Spleen (tissue), 11 donors: ENCODE results near the gene NARS2. TPM values are rescaled to one million over a fixed set of nuclear protein-coding genes. Genes with fewer than 3 reads are reported as not detected.

ENCODE experiments used
- DNase-seq: peaks from one replicate; pipeline ENCODE4 v3.0.0-alpha.2; 2020
- H3K27ac ChIP-seq, 8 donors: fragments of 200-600 bp; sonication (generic) in 7 of 8; 1 replicate in 4 of 8; 2 replicates in 4 of 8; pipeline versions ENCODE4 v1.5.0 to v1.8.0; 2016 to 2021; ENCODE audit warnings: inconsistent platforms in 4 of 8, mild to moderate bottlenecking in 4 of 8, moderate library complexity in 1 of 8
- H3K27me3 ChIP-seq, 7 donors: fragments of 200-600 bp; sonication (generic) in 6 of 7; replicated peaks in 1 of 7; 1 replicate in 4 of 7; 2 replicates in 3 of 7; pipeline versions ENCODE4 v1.5.0 to v1.8.0; 2016 to 2021; ENCODE audit warnings: inconsistent platforms in 3 of 7, mild to moderate bottlenecking in 1 of 7
- H3K36me3 ChIP-seq, 6 donors: fragments of 200-600 bp; sonication (generic) in 5 of 6; 1 replicate in 4 of 6; 2 replicates in 2 of 6; pipeline versions ENCODE4 v1.5.0 to v1.8.0; 2016 to 2021; ENCODE audit warnings: inconsistent platforms in 2 of 6
- H3K4me1 ChIP-seq, 6 donors: fragments of 200-600 bp; sonication (generic) in 5 of 6; 1 replicate in 3 of 6; 2 replicates in 3 of 6; pipeline versions ENCODE4 v1.5.0 to v1.8.0; 2016 to 2021; ENCODE audit warnings: inconsistent platforms in 3 of 6
- H3K4me3 ChIP-seq, 8 donors: fragments of 200-600 bp; sonication (generic) in 7 of 8; 1 replicate in 4 of 8; 2 replicates in 4 of 8; pipeline versions ENCODE4 v1.5.0 to v1.8.0; 2016 to 2021; ENCODE audit warnings: inconsistent platforms in 4 of 8, mild to moderate bottlenecking in 4 of 8, moderate library complexity in 2 of 8
- H3K9me3 ChIP-seq, 8 donors: fragments of 200-600 bp; sonication (generic) in 7 of 8; 1 replicate in 4 of 8; 2 replicates in 4 of 8; pipeline versions ENCODE4 v1.5.0 to v1.8.0; 2016 to 2021; ENCODE audit warnings: inconsistent platforms in 4 of 8
- CTCF ChIP-seq, 11 experiments: fragments of 200-600 bp in 7 of 11; fragments of 450-650 bp in 4 of 11; sonication (generic) in 4 of 11; IDR thresholded peaks in 8 of 11; conservative IDR thresholded peaks in 3 of 11; 1 replicate in 7 of 11; 2 replicates in 4 of 11; pipeline versions ENCODE4 v1.4.0 to v1.8.0; 2016 to 2021; ENCODE audit warnings: antibody characterized with exemption in 11 of 11, inconsistent platforms in 4 of 11, mild to moderate bottlenecking in 1 of 11
- POLR2A ChIP-seq, 3 donors: fragments of 450-650 bp; IDR thresholded peaks; one replicate each; pipeline ENCODE4 v1.5.1; 2017; ENCODE audit warnings: antibody characterized with exemption in 3 of 3, mild to moderate bottlenecking in 1 of 3
- POLR2AphosphoS5 ChIP-seq, 3 donors: sonication (generic); formaldehyde crosslinking; IDR thresholded peaks; one replicate each; pipeline ENCODE4 v1.5.1; 2017; ENCODE audit warnings: antibody characterized with exemption in 3 of 3
- WGBS, 5 donors: extraction: QIAGEN DNeasy Blood & Tissue Kit in 3 of 5; methylation state at CpG; one replicate each; pipeline versions ENCODE4 v1.1.5 to v1.1.7; 2013 to 2018; 5-methylcytosine and 5-hydroxymethylcytosine counted together
- intact Hi-C: fragments of 100-400 bp; cut with DNase I; formaldehyde crosslinking; loops from one replicate; pipeline ENCODE4 v1.15.0; 2023; ENCODE audit warnings: low total_unique reads
- polyA plus RNA-seq, 3 donors: library from polyadenylated mRNA; stranded (reverse); fragments of 200-250 nt; gene quantifications; one replicate each; pipeline ENCODE4 v1.2.1, GENCODE V29; 2013
- total RNA-seq, 7 donors: library from RNA; depleted of rRNA in 3 of 7; stranded (reverse); fragments of >200 nt in 3 of 7; fragmentation: NEBNext Ultra II Directional in 4 of 7; extraction: Animal tissue kit (Norgen Biotek cat#: 25700) in 4 of 7; gene quantifications; one replicate each; pipeline versions ENCODE4 v1.1.0 to v1.2.1, GENCODE V29; 2016 to 2021
- donor health status: healthy with polysubstance abuse.
- donor health status: DM: no; HTN: no; CAD: no; lungs with moderate emphysema.
- donor health status: DM: no; HTN: no; CAD: no.
- donor health status: Bipolar disorder and iron deficiency.
- donor health status: healthy.
- donor health status: DM: no; HTN: no; CAD: no.
- donor health status: DM: yes; HTN: yes; CAD: no.

Gene NARS2
- total and polyA plus RNA-seq, 10 donors, result 11.2 to 19.7 (median 14.6) TPM

- Histone ChIP-seq H3K36me3 (peaks cover 0 to 8% (median 0%) of the 10 kb centered on the region in 6 donors), H3K9me3 (no peaks in the 10 kb centered on the region), H3K4me1 (peaks cover 0 to 29% (median 0%) of the 10 kb centered on the region in 6 donors), H3K27me3 (no peaks in the 10 kb centered on the region), H3K27ac (no peak overlapping the region), H3K4me3 (no peak overlapping the region)
- intact Hi-C loops, result no loop called here
- TF ChIP-seq CTCF (IDR thresholded peaks at IDR 0.05 in 8 of 11, conservative IDR thresholded peaks at IDR 0.05 in 3 of 11) (no peak), POLR2AphosphoS5 (IDR thresholded peaks at IDR 0.05) (no peak), POLR2A (IDR thresholded peaks at IDR 0.05) (no peak)
- DNase-seq, result no peak
- 52 to 62% (median 56%) methylated on average over 2 of the region's 2 CpGs for WGBS, 5 donors
Measured at GRCh38 chr11:78450866-78451265, 123.8 kb downstream of the NARS2 start.

GRCh38 chr11:78449866-78450265 lies 124.8 kb downstream of the NARS2 start:
- intact Hi-C loops, result no loop called here
- no peak for TF ChIP-seq POLR2A (IDR thresholded peaks at IDR 0.05)
- no peak for TF ChIP-seq CTCF (IDR thresholded peaks at IDR 0.05 in 8 of 11, conservative IDR thresholded peaks at IDR 0.05 in 3 of 11)
- no peak for TF ChIP-seq POLR2AphosphoS5 (IDR thresholded peaks at IDR 0.05)
- 90 to 97% (median 92%) methylated on average over 4 of the region's 4 CpGs for WGBS, 5 donors
- peaks cover 0 to 29% (median 0%) of the 10 kb centered on the region in 6 donors for H3K4me1 ChIP-seq
- H3K36me3 ChIP-seq, result no peaks in the 10 kb centered on the region
- no peak overlapping the region for H3K4me3 ChIP-seq
- no peak overlapping the region for H3K27ac ChIP-seq
- H3K27me3 ChIP-seq, result no peaks in the 10 kb centered on the region
- H3K9me3 ChIP-seq, result no peaks in the 10 kb centered on the region
- DNase-seq, result no peak

GRCh38 chr11:78446210-78446609 lies 128.5 kb downstream of the NARS2 start:
- Histone ChIP-seq H3K27me3 (no peaks in the 10 kb centered on the region), H3K4me3 (no peak overlapping the region), H3K27ac (no peak overlapping the region), H3K36me3 (peaks cover 0 to 26% (median 13%) of the 10 kb centered on the region in 6 donors), H3K9me3 (no peaks in the 10 kb centered on the region), H3K4me1 (peaks cover 0 to 6% (median 0%) of the 10 kb centered on the region in 6 donors)
- TF ChIP-seq POLR2AphosphoS5 (IDR thresholded peaks at IDR 0.05) (no peak), CTCF (IDR thresholded peaks at IDR 0.05 in 8 of 11, conservative IDR thresholded peaks at IDR 0.05 in 3 of 11) (no peak), POLR2A (IDR thresholded peaks at IDR 0.05) (no peak)
- intact Hi-C loops, result no loop called here
- DNase-seq, result no peak

GRCh38 chr11:78444726-78445125 lies 129.9 kb downstream of the NARS2 start:
- WGBS, 5 donors, result 76 to 93% (median 86%) methylated on average over 1 of the region's 1 CpG
- H3K27ac ChIP-seq, result no peak overlapping the region
- H3K4me3 ChIP-seq, result no peak overlapping the region
- H3K4me1 ChIP-seq, result peaks cover 0 to 3% (median 0%) of the 10 kb centered on the region in 6 donors
- H3K9me3 ChIP-seq, result no peaks in the 10 kb centered on the region
- DNase-seq, result no peak
- intact Hi-C loops, result no loop called here
- TF ChIP-seq POLR2AphosphoS5 (IDR thresholded peaks at IDR 0.05), result no peak
- no peak for TF ChIP-seq CTCF (IDR thresholded peaks at IDR 0.05 in 8 of 11, conservative IDR thresholded peaks at IDR 0.05 in 3 of 11)
- no peak for TF ChIP-seq POLR2A (IDR thresholded peaks at IDR 0.05)
- no peaks in the 10 kb centered on the region for H3K27me3 ChIP-seq
- H3K36me3 ChIP-seq, result peaks cover 0 to 30% (median 14%) of the 10 kb centered on the region in 6 donors
